HG03025 (cell line): ENCODE results near the gene UBXN7.
"Not testable (repeated sequence)": the region's sequence is repeated elsewhere in the genome, so short reads cannot be mapped to it uniquely, and the experiment has no call there.

Experiments
- ATAC-seq: cut with Tn5 transposase; IDR thresholded peaks from one replicate; pipeline ENCODE4 v1.9.1; 2021; ENCODE audit warnings: mild to moderate bottlenecking, moderate library complexity; ENCODE audit not compliant: unreplicated experiment, low FRiP score

Gene UBXN7

DNA sequence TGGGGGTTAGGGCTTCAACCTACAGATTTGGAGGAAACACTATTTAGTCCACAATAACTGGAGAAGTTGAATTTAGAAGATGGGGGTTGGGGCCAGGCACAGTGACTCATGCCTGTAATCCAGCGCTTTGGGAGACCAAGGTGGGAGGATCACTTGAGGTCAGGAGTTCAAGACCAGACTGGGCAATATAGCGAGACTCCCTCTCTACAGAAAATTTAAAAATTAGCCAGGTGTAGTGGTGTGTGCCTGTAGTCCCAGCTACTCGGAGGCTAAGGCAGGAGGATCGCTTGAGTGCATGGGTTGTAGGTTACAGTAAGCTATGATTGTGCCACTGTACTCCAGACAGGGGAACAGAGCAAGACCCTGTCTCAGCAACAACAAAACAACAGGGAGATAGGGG lies 109.2 kb downstream of the UBXN7 start:
- no peak for ATAC-seq

DNA sequence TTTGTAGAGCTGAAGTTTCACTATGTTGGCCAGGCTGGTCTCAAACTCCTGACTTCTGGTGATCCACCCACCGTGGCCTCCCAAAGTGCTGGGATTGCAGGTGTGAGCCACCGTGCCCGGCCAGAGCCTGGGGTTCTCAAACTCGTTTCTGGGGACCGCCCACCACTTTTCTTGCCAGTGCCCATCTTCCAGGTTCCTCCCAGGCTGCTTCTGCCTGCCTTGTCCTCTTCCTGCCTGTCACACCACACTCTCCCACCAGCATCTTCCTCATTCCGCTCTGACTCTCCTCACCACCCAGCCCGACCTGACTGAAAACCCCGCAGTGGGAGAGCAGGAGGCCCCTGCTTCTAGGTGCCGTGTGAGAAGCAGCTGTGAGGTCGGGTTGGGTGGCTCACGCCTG lies 111.1 kb downstream of the UBXN7 start:
- ATAC-seq, result no peak

DNA sequence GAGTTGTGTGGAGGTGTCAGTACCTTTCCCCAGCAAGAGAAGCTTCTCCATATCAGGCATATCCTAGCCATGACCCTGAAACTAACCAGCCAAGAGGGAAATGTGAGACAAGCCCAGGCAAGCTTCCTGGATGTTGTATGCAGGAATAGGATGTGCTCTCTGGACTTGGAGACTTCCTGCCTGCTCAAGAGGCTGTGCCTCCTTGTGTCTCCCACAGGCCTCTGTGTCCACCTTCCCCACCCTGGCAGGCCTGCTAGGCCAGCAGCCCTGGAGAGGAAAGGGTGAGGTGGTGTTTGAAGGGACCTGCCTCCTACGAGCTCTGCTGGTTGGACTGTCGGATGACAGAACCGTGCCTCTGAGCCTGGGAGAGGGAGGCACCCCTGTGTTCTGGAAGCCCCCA lies 112.1 kb downstream of the UBXN7 start:
- no peak for ATAC-seq

DNA sequence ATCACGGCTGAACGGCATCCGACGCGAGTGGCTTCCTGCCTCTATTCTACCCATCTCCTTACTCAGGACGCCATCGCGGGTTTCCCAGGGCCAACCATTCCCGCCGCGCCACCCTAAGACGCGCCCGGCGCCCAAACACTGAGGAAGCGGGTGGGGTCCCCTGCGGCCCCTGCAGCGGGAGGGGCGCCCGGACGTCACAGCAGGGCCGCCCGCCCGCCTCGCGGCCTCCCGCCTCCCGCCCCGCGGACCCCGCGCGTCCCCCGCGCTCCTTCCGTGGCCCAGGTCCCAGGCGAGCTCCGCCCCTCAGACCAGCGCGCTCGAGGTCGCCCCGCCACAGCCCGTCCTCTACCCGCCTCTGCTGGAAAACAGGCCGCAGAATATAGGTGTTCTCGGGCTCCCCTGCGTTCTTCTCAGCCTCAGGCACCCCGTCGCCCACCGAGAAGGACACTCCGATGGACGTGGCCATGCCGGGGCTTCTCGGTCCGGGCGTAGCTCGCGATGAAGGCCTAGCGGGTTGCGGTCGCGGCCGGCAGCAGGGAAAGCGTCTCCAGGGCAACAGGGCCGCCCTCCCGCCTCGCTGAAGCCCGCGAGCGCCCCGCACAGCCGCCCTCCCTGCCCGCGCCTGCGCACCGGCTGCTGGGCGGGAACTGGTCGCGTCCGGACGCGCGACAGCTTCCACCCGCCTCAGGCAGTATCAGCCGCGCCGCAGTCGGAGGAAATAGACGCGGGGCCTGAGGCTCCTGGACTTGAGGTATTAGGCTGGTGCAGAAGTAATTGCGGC lies 114.3 kb downstream of the UBXN7 start, which contains the start of gene DYNLT2B:
TSS of gene DYNLT2B (minus strand) at position 554 of the 781 bp plus-strand sequence. CDS start at position 466, 88 bp downstream.
- peak; percentile 72 for ATAC-seq

DNA sequence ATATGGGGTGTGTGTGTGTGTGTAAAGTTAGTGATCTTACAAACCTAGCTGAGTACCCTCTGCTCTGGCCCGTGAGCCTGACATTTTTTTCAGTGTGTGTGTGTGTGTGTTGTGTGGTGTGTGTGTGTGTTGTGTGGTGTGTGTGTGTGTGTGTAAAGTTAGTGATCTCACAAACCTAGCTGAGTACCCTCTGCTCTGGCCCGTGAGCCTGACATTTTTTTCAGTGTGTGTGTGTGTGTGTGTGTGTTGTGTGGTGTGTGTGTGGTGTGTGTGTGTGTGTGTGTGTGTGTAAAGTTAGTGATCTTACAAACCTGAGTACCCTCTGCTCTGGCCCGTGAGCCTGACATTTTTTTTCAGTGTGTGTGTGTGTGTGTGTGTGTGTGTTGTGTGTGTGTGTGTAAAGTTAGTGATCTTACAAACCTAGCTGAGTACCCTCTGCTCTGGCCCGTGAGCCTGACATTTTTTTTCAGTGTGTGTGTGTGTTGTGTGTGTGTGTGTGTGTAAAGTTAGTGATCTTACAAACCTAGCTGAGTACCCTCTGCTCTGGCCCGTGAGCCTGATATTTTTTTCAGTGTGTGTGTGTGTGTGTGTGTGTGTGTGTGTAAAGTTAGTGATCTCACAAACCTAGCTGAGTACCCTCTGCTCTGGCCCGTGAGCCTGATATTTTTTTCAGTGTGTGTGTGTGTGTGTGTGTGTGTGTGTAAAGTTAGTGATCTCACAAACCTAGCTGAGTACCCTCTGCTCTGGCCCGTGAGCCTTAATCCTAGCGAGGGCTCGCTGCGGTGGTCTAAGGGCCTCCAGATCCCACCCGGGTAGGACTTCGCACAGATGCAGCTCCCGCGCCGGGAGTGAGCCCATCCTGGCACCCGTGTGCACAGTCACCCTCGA lies 115.2 kb downstream of the UBXN7 start:
- ATAC-seq, result not testable (repeated sequence)

DNA sequence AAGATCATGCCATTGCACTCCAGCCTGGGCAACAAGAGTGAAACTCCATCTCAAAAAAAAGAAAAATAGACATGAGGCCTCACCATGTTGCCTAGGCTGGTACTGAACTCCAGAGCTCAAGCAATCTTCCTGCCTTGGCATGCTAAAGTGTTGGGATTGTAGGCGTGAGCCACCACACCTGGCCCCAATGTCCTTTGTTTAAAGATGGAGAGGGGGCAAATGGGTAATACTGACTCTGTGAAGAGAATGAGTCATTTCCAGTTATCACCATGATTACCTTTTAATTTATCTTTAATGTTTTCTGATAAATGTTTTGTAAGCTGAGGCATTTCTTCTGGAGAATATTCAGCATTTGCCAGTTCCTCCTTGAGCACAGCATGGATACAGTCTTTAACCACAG lies 116.4 kb downstream of the UBXN7 start:
- no peak for ATAC-seq

DNA sequence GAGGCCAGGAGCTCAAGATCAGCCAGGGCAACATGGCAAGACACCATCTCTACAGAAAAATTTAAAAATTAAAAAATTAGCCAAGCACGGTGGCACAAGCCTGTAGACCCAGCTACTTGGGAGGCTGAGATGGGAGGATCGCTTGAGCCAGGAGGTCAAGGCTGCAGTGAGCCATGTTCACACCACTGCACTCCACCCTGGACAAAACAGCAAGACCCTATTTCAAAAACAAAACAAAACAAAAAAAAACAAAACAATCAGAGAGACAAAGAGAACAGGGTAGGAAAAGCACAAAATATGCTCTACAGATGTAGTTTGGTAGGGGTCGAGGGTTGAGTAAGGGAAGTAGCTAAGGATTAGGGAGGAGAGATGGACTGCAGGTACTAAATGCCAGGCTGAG lies 117.6 kb downstream of the UBXN7 start:
- no peak for ATAC-seq

DNA sequence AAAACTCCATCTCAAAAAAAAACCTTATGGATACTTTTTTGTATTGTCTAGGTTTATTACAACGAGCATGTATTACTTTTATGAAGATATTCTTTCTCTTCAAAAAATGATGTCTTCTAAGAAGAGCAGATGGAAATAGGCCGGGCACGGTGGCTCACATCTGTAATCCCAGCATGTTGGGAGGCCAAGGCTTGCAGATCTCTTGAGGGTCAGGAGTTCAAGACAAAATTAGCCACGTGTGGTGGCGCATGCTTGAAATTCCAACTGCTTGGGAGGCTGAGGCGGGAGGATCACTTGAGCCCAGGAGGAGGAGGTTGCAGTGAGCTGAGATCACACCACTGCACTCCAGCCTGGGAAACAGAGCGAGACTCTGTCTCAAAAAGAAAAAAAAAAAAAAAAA lies 118.1 kb downstream of the UBXN7 start:
- not testable (repeated sequence) for ATAC-seq

DNA sequence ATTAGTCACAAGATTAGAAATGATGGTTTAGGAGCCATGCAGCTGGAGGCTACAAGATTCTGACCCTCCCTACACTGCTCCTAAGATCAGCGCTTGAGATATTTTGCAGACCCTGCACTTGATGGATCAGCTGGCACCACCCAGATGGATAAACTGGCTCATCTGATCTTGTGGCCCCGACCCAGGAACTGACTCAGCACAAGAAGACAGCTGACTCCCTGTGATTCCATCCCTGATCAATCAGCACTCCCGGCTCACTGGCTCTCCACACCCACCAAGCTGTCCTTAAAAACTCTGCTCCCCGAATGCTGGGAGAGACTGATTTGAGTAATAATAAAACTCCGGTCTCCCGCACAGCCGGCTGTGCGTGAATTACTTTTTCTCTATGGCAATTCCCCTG lies 129.3 kb downstream of the UBXN7 start:
- ATAC-seq, result not testable (repeated sequence)

DNA sequence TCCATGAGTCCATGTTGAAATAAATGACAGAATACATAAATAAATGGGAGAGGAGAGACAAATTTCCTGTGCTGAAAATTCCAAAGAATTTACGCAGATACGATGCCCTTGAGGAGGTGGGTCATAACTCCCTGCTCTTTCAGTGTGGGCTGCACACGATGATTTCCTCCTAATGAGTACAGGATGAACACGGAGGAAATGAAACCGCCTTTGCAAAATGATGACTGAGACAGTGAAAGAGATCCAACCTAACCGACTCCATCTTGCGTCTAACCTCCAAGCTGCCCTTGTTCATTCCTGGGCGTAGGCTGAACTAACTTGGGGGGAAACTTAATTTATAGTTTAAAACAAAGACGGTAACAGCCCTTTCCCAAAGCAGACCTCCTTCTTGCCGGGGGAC lies 129.7 kb downstream of the UBXN7 start:
- ATAC-seq, result not testable (repeated sequence)

DNA sequence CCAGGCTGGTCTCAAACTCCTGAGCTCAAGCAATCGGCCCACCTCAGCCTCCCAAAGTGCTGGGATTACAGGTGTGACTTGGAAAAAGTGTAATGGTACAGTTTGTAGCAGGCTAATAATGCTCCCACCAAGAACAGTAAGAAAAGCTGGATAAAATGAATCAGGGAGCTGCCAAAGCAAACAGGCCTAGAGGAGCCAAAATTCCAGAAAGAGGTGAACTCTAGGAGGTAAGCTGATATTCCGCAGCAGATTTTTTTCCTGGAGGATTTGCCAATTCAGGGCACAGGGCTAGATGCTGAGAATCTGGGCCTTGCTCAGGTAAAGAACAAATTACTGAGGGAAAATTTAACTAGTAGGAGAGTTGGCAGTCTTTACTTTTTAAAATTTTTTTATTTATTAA lies 133.7 kb downstream of the UBXN7 start:
- ATAC-seq, result no peak
